Stomach (tissue), 9 donors: ENCODE results near the gene TIGD3. TPM values are rescaled to one million over a fixed set of nuclear protein-coding genes. Genes with fewer than 3 reads are reported as not detected.

Experiments
- DNase-seq, 2 donors: peaks; one replicate each; pipeline versions ENCODE4 v3.0.0 to v3.0.0-alpha.2; 2013 to 2019
- H3K27ac ChIP-seq, 5 donors: fragments of 200-600 bp in 4 of 5; sonication (generic) in 4 of 5; one replicate each; pipeline ENCODE4 v1.5.1; 2013 to 2019; ENCODE audit warnings: mild to moderate bottlenecking in 1 of 5, moderate library complexity in 1 of 5
- H3K27me3 ChIP-seq, 3 donors: fragments of 200-600 bp; sonication (generic); one replicate each; pipeline ENCODE4 v1.5.1; 2017 to 2019; ENCODE audit warnings: mixed run types in 1 of 3
- H3K36me3 ChIP-seq, 4 donors: fragments of 200-600 bp; sonication (generic); 1 replicate in 3 of 4; 2 replicates in 1 of 4; pipeline ENCODE4 v1.5.1; 2016 to 2019
- H3K4me1 ChIP-seq, 4 donors: fragments of 200-600 bp; sonication (generic); one replicate each; pipeline ENCODE4 v1.5.1; 2016 to 2019
- H3K4me3 ChIP-seq, 4 donors: fragments of 200-600 bp; sonication (generic) in 3 of 4; one replicate each; pipeline ENCODE4 v1.5.1; 2016 to 2019; ENCODE audit warnings: mild to moderate bottlenecking in 1 of 4
- H3K9me3 ChIP-seq, 4 donors: fragments of 200-600 bp; sonication (generic); one replicate each; pipeline ENCODE4 v1.5.1; 2016 to 2019
- CTCF ChIP-seq, 7 experiments: fragments of 450-650 bp in 4 of 7; fragments of 200-600 bp in 3 of 7; sonication (generic) in 3 of 7; IDR thresholded peaks; one replicate each; pipeline ENCODE4 v1.5.1; 2016 to 2019; ENCODE audit warnings: antibody characterized with exemption in 7 of 7, control low read depth in 2 of 7, mild to moderate bottlenecking in 1 of 7
- EP300 ChIP-seq: sonication (generic); formaldehyde crosslinking; IDR thresholded peaks from one replicate; pipeline ENCODE4 v1.6.1; 2017; ENCODE audit warnings: antibody characterized with exemption
- POLR2A ChIP-seq, 4 donors: fragments of 450-650 bp; IDR thresholded peaks; one replicate each; pipeline ENCODE4 v1.6.1; 2016; ENCODE audit warnings: antibody characterized with exemption in 4 of 4, control low read depth in 2 of 4, mild to moderate bottlenecking in 1 of 4, moderate library complexity in 1 of 4
- POLR2AphosphoS5 ChIP-seq, 3 donors: sonication (generic); formaldehyde crosslinking; IDR thresholded peaks; one replicate each; pipeline ENCODE4 v1.6.1; 2016; ENCODE audit warnings: antibody characterized with exemption in 3 of 3
- WGBS, 5 donors: extraction: QIAGEN DNeasy Blood & Tissue Kit in 3 of 5; methylation state at CpG; one replicate each; pipeline versions ENCODE4 v1.1.5 to v1.1.7; 2013 to 2018; 5-methylcytosine and 5-hydroxymethylcytosine counted together
- intact Hi-C: fragments of 100-400 bp; cut with DNase I; formaldehyde crosslinking; loops from one replicate; pipeline ENCODE4 v1.15.1; 2023; ENCODE audit warnings: low total_unique reads
- polyA plus RNA-seq, 3 donors: library from polyadenylated mRNA; stranded (reverse); fragments of 200-250 nt; gene quantifications; one replicate each; pipeline ENCODE4 v1.2.3, GENCODE V29; 2013
- total RNA-seq, 5 donors: library from RNA; depleted of rRNA; stranded (reverse); fragments of >200 nt; gene quantifications; one replicate each; pipeline versions ENCODE4 v1.1.0 to v1.2.3, GENCODE V29; 2014 to 2016
- donor health status: healthy with polysubstance abuse.
- donor health status: Bipolar disorder and iron deficiency.
- donor health status: healthy.

Gene TIGD3
- total and polyA plus RNA-seq, 8 donors: 0.25 to 4.5 (median 0.44) TPM; not detected in 5

GRCh38 chr11:65380460-65381119, 26.0 kb downstream of the TIGD3 start:
- WGBS, 5 donors: 78 to 90% (median 85%) methylated on average over 11 to 16 of the region's 16 CpGs
- TF ChIP-seq EP300 (no peak), POLR2AphosphoS5 (IDR thresholded peaks at IDR 0.05) (no peak), POLR2A (IDR thresholded peaks at IDR 0.05) (no peak), CTCF (IDR thresholded peaks at IDR 0.05) (no peak)
- H3K36me3 ChIP-seq: no peaks in the 10 kb centered on the region
- no peaks in the 10 kb centered on the region for H3K9me3 ChIP-seq
- DNase-seq: no peak
- peak overlapping the region in 3 of 5 donors; percentile 97 to 100 (median 97) for H3K27ac ChIP-seq
- H3K27me3 ChIP-seq: no peaks in the 10 kb centered on the region
- intact Hi-C loops: no loop called here
- H3K4me3 ChIP-seq: no peak overlapping the region
- peaks cover 33 to 72% (median 53%) of the 10 kb centered on the region in 4 donors for H3K4me1 ChIP-seq

GRCh38 chr11:65381716-65382032, 27.1 kb downstream of the TIGD3 start:
- DNase-seq: no peak
- no peak for TF ChIP-seq EP300
- no peak for TF ChIP-seq POLR2A (IDR thresholded peaks at IDR 0.05)
- no peak for TF ChIP-seq CTCF (IDR thresholded peaks at IDR 0.05)
- no peak for TF ChIP-seq POLR2AphosphoS5 (IDR thresholded peaks at IDR 0.05)
- Histone ChIP-seq H3K27me3 (no peaks in the 10 kb centered on the region), H3K27ac (peak overlapping the region; percentile 96 to 100 (median 97)), H3K4me1 (peaks cover 40 to 79% (median 60%) of the 10 kb centered on the region in 4 donors), H3K9me3 (no peaks in the 10 kb centered on the region), H3K36me3 (no peaks in the 10 kb centered on the region), H3K4me3 (peak overlapping the region; percentile 37 to 44 (median 41))
- intact Hi-C loops: no loop called here
- WGBS, 5 donors: 0 to 4% (median 0%) methylated on average over 6 of the region's 6 CpGs

- TF ChIP-seq POLR2A (IDR thresholded peaks at IDR 0.05) (no peak), POLR2AphosphoS5 (IDR thresholded peaks at IDR 0.05) (peak; percentile 68 to 88 (median 81)), EP300 (peak; percentile 36), CTCF (IDR thresholded peaks at IDR 0.05) (peak in 6 of 7 experiments; percentile 68 to 95 (median 87))
- H3K9me3 ChIP-seq: no peaks in the 10 kb centered on the region
- H3K36me3 ChIP-seq: no peaks in the 10 kb centered on the region
- WGBS, 5 donors: 0 to 1% (median 0%) methylated on average over 15 to 27 of the region's 27 CpGs
- peak within 1 kb of the TSS; percentile 37 to 44 (median 41) for H3K4me3 ChIP-seq
- peak; percentile 95 to 97 for DNase-seq
- peaks cover 42 to 83% (median 64%) of the 10 kb centered on the region in 4 donors for H3K4me1 ChIP-seq
- intact Hi-C loops: no loop called here
- peak within 1 kb of the TSS; percentile 96 to 100 (median 97) for H3K27ac ChIP-seq
- H3K27me3 ChIP-seq: no peaks in the 10 kb centered on the region
Observed at GRCh38 chr11:65382033-65382803, 27.7 kb downstream of the TIGD3 start, which contains the start of gene SLC25A45. TSS of gene SLC25A45 (minus strand) at chr11:65382646. CDS start at chr11:65381951, 695 bp downstream.

- Histone ChIP-seq H3K4me3 (peak overlapping the region; percentile 37 to 44 (median 41)), H3K36me3 (no peaks in the 10 kb centered on the region), H3K4me1 (peaks cover 49 to 87% (median 70%) of the 10 kb centered on the region in 4 donors), H3K27ac (peak overlapping the region; percentile 96 to 100 (median 97)), H3K9me3 (no peaks in the 10 kb centered on the region), H3K27me3 (no peaks in the 10 kb centered on the region)
- intact Hi-C loops: no loop called here
- TF ChIP-seq CTCF (IDR thresholded peaks at IDR 0.05) (no peak), POLR2A (IDR thresholded peaks at IDR 0.05) (no peak), POLR2AphosphoS5 (IDR thresholded peaks at IDR 0.05) (peak in 1 of 3 donors; percentile 22), EP300 (no peak)
- 18 to 26% (median 20%) methylated on average over 10 to 12 of the region's 12 CpGs for WGBS, 5 donors
- DNase-seq: peak in 1 of 2 donors; percentile 90
Observed at GRCh38 chr11:65382804-65383368, 28.3 kb downstream of the TIGD3 start.
